Stomach (tissue), 4 donors: ENCODE data around the gene MTHFSD.

Experiments used
- EP300 ChIP-seq: sonication (generic); formaldehyde crosslinking; IDR thresholded peaks from one replicate; pipeline ENCODE4 v1.6.1; 2017; ENCODE audit warnings: antibody characterized with exemption
- POLR2A ChIP-seq, 4 donors: fragments of 450-650 bp; IDR thresholded peaks; one replicate each; pipeline ENCODE4 v1.6.1; 2016; ENCODE audit warnings: antibody characterized with exemption in 4 of 4, control low read depth in 2 of 4, mild to moderate bottlenecking in 1 of 4, moderate library complexity in 1 of 4
- POLR2AphosphoS5 ChIP-seq, 3 donors: sonication (generic); formaldehyde crosslinking; IDR thresholded peaks; one replicate each; pipeline ENCODE4 v1.6.1; 2016; ENCODE audit warnings: antibody characterized with exemption in 3 of 3
- TF ChIP-seq, protein P1 (sequence below), 7 experiments: fragments of 450-650 bp in 4 of 7; fragments of 200-600 bp in 3 of 7; sonication (generic) in 3 of 7; IDR thresholded peaks; one replicate each; pipeline ENCODE4 v1.5.1; 2016 to 2019; ENCODE audit warnings: antibody characterized with exemption in 7 of 7, control low read depth in 2 of 7, mild to moderate bottlenecking in 1 of 7

- TF ChIP-seq, protein P1, sequence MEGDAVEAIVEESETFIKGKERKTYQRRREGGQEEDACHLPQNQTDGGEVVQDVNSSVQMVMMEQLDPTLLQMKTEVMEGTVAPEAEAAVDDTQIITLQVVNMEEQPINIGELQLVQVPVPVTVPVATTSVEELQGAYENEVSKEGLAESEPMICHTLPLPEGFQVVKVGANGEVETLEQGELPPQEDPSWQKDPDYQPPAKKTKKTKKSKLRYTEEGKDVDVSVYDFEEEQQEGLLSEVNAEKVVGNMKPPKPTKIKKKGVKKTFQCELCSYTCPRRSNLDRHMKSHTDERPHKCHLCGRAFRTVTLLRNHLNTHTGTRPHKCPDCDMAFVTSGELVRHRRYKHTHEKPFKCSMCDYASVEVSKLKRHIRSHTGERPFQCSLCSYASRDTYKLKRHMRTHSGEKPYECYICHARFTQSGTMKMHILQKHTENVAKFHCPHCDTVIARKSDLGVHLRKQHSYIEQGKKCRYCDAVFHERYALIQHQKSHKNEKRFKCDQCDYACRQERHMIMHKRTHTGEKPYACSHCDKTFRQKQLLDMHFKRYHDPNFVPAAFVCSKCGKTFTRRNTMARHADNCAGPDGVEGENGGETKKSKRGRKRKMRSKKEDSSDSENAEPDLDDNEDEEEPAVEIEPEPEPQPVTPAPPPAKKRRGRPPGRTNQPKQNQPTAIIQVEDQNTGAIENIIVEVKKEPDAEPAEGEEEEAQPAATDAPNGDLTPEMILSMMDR (IDR thresholded peaks at IDR 0.05), result no peak
- TF ChIP-seq POLR2AphosphoS5 (IDR thresholded peaks at IDR 0.05) (peak in 1 of 3 donors; percentile 26), EP300 (no peak), POLR2A (IDR thresholded peaks at IDR 0.05) (no peak)
These were observed 47.6 kb downstream of the MTHFSD start for GRCh38 chr16:86507173-86508027.
